Measurements from ENCODE around the gene P2RY14. TPM values are rescaled to one million over a fixed set of nuclear protein-coding genes. Genes with fewer than 3 reads are reported as not detected.

The P2RY14 gene
- not detected in 2 replicates for total RNA-seq (2014; rRNA removed; shearing (Covaris generic))
- 0.95 and 1.2 TPM in 2 replicates for polyA plus RNA-seq (2016; fragmentation: Nextera tagmentation; extraction: Ambion mirVana)
- long read RNA-seq: 0 reads

- no peak within 1 kb of the TSS for H3K4me2 ChIP-seq
- H3K27ac Mint-ChIP-seq: no peak within 1 kb of the TSS
- H3K4me1 ChIP-seq (ENCODE audit: insufficient read depth): no peaks in the 10 kb centered on the region
- H3K4me1 Mint-ChIP-seq: peaks cover 6% of the 10 kb centered on the region
- no peaks in the 10 kb centered on the region for H3K36me3 Mint-ChIP-seq (ENCODE audit: low read depth)
- H3K79me2 ChIP-seq (replicated peaks; ENCODE audit: insufficient read depth): no peaks in the 10 kb centered on the region
- TF ChIP-seq ZNF114 (CRISPR knock-in tag; IDR thresholded peaks at IDR 0.05) (no peak), ETS1 (IDR thresholded peaks at IDR 0.05) (no peak), CREB1 (CRISPR knock-in tag; IDR thresholded peaks at IDR 0.05; ENCODE audit: low read depth) (no peak), ZNF462 (CRISPR knock-in tag; IDR thresholded peaks at IDR 0.05) (no peak), EZH2 (IDR thresholded peaks at IDR 0.05; ENCODE audit: low read depth, unreplicated experiment) (no peak)
- ATAC-seq (no peak), DNase-seq (ENCODE audit: low spot score) (no peak)
- no peak within 1 kb of the TSS for H2AFZ ChIP-seq
- H3F3A ChIP-seq (replicated peaks; ENCODE audit: low read depth): no peaks in the 10 kb centered on the region
- peaks cover 3% of the 10 kb centered on the region for H3K27me3 Mint-ChIP-seq (ENCODE audit: insufficient read depth, low read depth, poor library complexity)
- H3K4me3 Mint-ChIP-seq: no peak within 1 kb of the TSS
- 0 out of 2 replicates have a peak, but pooled peaks cover 2% of the 10 kb centered on the region for H4K20me1 ChIP-seq (replicated peaks; ENCODE audit: insufficient read depth)
- H3K27ac ChIP-seq (ENCODE audit: low read depth): no peak within 1 kb of the TSS
- no peaks in the 10 kb centered on the region for H3K9me3 Mint-ChIP-seq
- no peaks in the 10 kb centered on the region for H3K9me2 ChIP-seq (ENCODE audit: insufficient read depth)
- no peaks in the 10 kb centered on the region for H3K27me3 ChIP-seq (ENCODE audit: insufficient read depth)
- H3K36me3 ChIP-seq (ENCODE audit: insufficient read depth): no peaks in the 10 kb centered on the region
- H3K4me3 ChIP-seq: no peak within 1 kb of the TSS
These were observed at the start of gene P2RY14 for GRCh38 chr3:151278230-151278629. P2RY14 (minus strand) TSS chr3:151278542; CDS start chr3:151214316, 64,226 bp downstream.
